ENCODE results near the gene UBC.

DNA sequence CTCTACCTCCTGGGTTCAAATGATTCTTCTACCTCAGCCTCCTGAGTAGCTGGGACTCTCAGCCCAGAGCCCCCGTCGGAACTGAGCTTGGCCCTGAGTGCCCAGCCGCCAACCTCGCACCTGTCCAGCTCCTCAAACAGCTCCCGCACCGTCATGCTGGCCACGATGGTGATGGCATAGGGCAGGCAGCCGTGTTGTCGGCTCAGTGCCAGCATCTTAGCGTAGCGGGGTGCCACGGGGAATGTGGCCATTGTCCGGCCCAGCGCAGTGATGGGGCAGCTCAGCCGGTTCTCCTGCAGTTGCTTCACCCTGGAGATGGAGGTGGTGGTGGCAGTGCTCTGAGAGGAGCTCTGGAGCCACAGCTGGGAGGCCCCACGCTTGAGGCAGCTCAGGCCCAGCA, 42.1 kb upstream of the UBC start:
- TF ChIP-seq POLR2A (IDR thresholded peaks at IDR 0.05; ENCODE audit: low read depth, low read length), result no peak
- TF ChIP-seq, protein P1, sequence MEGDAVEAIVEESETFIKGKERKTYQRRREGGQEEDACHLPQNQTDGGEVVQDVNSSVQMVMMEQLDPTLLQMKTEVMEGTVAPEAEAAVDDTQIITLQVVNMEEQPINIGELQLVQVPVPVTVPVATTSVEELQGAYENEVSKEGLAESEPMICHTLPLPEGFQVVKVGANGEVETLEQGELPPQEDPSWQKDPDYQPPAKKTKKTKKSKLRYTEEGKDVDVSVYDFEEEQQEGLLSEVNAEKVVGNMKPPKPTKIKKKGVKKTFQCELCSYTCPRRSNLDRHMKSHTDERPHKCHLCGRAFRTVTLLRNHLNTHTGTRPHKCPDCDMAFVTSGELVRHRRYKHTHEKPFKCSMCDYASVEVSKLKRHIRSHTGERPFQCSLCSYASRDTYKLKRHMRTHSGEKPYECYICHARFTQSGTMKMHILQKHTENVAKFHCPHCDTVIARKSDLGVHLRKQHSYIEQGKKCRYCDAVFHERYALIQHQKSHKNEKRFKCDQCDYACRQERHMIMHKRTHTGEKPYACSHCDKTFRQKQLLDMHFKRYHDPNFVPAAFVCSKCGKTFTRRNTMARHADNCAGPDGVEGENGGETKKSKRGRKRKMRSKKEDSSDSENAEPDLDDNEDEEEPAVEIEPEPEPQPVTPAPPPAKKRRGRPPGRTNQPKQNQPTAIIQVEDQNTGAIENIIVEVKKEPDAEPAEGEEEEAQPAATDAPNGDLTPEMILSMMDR (conservative IDR thresholded peaks at IDR 0.05; ENCODE audit: low read depth, low read length), result no peak
- TF ChIP-seq RAD21 (IDR thresholded peaks at IDR 0.05; ENCODE audit: low read length), result no peak
- no peak for TF ChIP-seq MXI1 (IDR thresholded peaks at IDR 0.05; ENCODE audit: borderline replicate concordance, low read depth, low read length)
- no peak for TF ChIP-seq SMC3 (IDR thresholded peaks at IDR 0.05; ENCODE audit: low read depth, low read length)
- no peak for TF ChIP-seq MAZ (IDR thresholded peaks at IDR 0.05; ENCODE audit: borderline replicate concordance, low read depth, low read length)
- TF ChIP-seq, protein P2, sequence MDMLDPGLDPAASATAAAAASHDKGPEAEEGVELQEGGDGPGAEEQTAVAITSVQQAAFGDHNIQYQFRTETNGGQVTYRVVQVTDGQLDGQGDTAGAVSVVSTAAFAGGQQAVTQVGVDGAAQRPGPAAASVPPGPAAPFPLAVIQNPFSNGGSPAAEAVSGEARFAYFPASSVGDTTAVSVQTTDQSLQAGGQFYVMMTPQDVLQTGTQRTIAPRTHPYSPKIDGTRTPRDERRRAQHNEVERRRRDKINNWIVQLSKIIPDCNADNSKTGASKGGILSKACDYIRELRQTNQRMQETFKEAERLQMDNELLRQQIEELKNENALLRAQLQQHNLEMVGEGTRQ (IDR thresholded peaks at IDR 0.05; ENCODE audit: low read depth, low read length), result no peak
- no peak for TF ChIP-seq FOS (IDR thresholded peaks at IDR 0.05; ENCODE audit: low read depth, low read length)
- TF ChIP-seq CHD1 (IDR thresholded peaks at IDR 0.05; ENCODE audit: low read depth, low read length), result no peak
- no peak for TF ChIP-seq MAFK (IDR thresholded peaks at IDR 0.05; ENCODE audit: low read depth, low read length)
- TF ChIP-seq RFX5 (IDR thresholded peaks at IDR 0.05; ENCODE audit: low read depth, low read length), result no peak
- TF ChIP-seq, protein P3, sequence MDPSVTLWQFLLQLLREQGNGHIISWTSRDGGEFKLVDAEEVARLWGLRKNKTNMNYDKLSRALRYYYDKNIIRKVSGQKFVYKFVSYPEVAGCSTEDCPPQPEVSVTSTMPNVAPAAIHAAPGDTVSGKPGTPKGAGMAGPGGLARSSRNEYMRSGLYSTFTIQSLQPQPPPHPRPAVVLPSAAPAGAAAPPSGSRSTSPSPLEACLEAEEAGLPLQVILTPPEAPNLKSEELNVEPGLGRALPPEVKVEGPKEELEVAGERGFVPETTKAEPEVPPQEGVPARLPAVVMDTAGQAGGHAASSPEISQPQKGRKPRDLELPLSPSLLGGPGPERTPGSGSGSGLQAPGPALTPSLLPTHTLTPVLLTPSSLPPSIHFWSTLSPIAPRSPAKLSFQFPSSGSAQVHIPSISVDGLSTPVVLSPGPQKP (IDR thresholded peaks at IDR 0.05; ENCODE audit: borderline replicate concordance, low read depth, low read length), result no peak
- no peak for TF ChIP-seq BHLHE40 (IDR thresholded peaks at IDR 0.05; ENCODE audit: low read depth, low read length)
- TF ChIP-seq CEBPB (IDR thresholded peaks at IDR 0.05; ENCODE audit: low read depth, low read length), result no peak
